H1 (cell line): ENCODE results near the gene ABCB11. TPM values are rescaled to one million over a fixed set of nuclear protein-coding genes. Genes with fewer than 3 reads are reported as not detected.

ENCODE experiments used
- CTCF ChIA-PET: fragments of 300-600 bp; sonication (Branson Sonifier 250); formaldehyde crosslinking; loops from one replicate; lab custom pipeline; 2021; ENCODE audit not compliant: partially characterized antibody; lab: Charles Lee
- POLR2A ChIA-PET: fragments of 300-600 bp; sonication (Branson Sonifier 250); formaldehyde crosslinking; loops from one replicate; lab custom pipeline; 2021; ENCODE audit warnings: inconsistent platforms; ENCODE audit not compliant: partially characterized antibody; lab: Charles Lee
- DNase-seq, 2 experiments: peaks; one replicate each; pipeline versions ENCODE4 v3.0.0 to v3.0.0-alpha.2; 2010 to 2022; ENCODE audit warnings: low spot score in 2 of 2, low read depth in 1 of 2, mixed read lengths in 1 of 2
- FAIRE-seq: peaks from 2 replicates; lab custom pipeline; 2011; peaks lifted over from hg19 to GRCh38; lab: Jason Lieb, UNC
- H2AFZ ChIP-seq: 2 replicates; pipeline ENCODE4 v1.8.1; 2012; ENCODE audit warnings: low read length, inconsistent platforms
- H2AK5ac ChIP-seq: 2 replicates; pipeline ENCODE4 v1.6.1; 2013; ENCODE audit warnings: low read depth, low read length
- H2BK120ac ChIP-seq: replicated peaks from 2 replicates; pipeline ENCODE3; 2013; ENCODE audit warnings: low read depth, low read length, inconsistent platforms
- H2BK12ac ChIP-seq: 2 replicates; pipeline ENCODE4 v1.6.1; 2013; ENCODE audit warnings: low read depth, low read length
- H2BK15ac ChIP-seq: 2 replicates; pipeline ENCODE4 v1.6.1; 2013; ENCODE audit warnings: low read length
- H2BK20ac ChIP-seq: 2 replicates; pipeline ENCODE4 v1.6.1; 2013; ENCODE audit warnings: low read length
- H2BK5ac ChIP-seq: 2 replicates; pipeline ENCODE4 v1.6.1; 2013; ENCODE audit warnings: low read depth, low read length
- H3K14ac ChIP-seq: 2 replicates; pipeline ENCODE4 v1.6.1; 2013; ENCODE audit warnings: inconsistent platforms; ENCODE audit not compliant: insufficient read length
- H3K18ac ChIP-seq: 2 replicates; pipeline ENCODE4 v1.6.1; 2013; ENCODE audit warnings: low read length; ENCODE audit errors: extremely low read depth
- H3K23ac ChIP-seq: 2 replicates; pipeline ENCODE4 v1.6.1; 2013; ENCODE audit warnings: inconsistent platforms; ENCODE audit not compliant: insufficient read length
- H3K23me2 ChIP-seq: 2 replicates; pipeline ENCODE4 v1.6.1; 2013; ENCODE audit warnings: low read depth, low read length
- H3K27ac ChIP-seq: 2 replicates; pipeline ENCODE4 v1.6.1; 2011; ENCODE audit warnings: low read depth, low read length, inconsistent platforms
- H3K27me3 ChIP-seq, 4 experiments: replicated peaks in 1 of 4; 1 replicate in 1 of 4; 2 replicates in 3 of 4; pipeline versions ENCODE4 v1.6.1 to v1.8.1; 2011 to 2013; ENCODE audit warnings: low read length in 3 of 4, mild to moderate bottlenecking in 3 of 4, inconsistent platforms in 2 of 4, mixed read lengths in 2 of 4, moderate library complexity in 1 of 4; ENCODE audit not compliant: control insufficient read depth in 3 of 4, insufficient read depth in 3 of 4; ENCODE audit errors: extremely low read depth in 1 of 4
- H3K36me3 ChIP-seq, 4 experiments: 2 replicates each; pipeline versions ENCODE4 v1.6.1 to v1.8.1; 2011 to 2013; ENCODE audit warnings: mild to moderate bottlenecking in 4 of 4, low read length in 3 of 4, moderate library complexity in 2 of 4, control low read depth in 1 of 4, inconsistent platforms in 1 of 4; ENCODE audit not compliant: insufficient read depth in 4 of 4, control insufficient read depth in 2 of 4
- H3K4ac ChIP-seq: replicated peaks from 2 replicates; pipeline ENCODE3; 2013; ENCODE audit warnings: low read length, low read depth, mixed read lengths, inconsistent platforms; ENCODE audit not compliant: insufficient read length
- H3K4me1 ChIP-seq, 4 experiments: replicated peaks in 1 of 4; 1 replicate in 1 of 4; 2 replicates in 3 of 4; pipeline versions ENCODE4 v1.6.1 to v1.8.1; 2011 to 2013; ENCODE audit warnings: low read length in 3 of 4, inconsistent platforms in 2 of 4, mixed read lengths in 1 of 4; ENCODE audit not compliant: insufficient read depth in 4 of 4, control insufficient read depth in 3 of 4
- H3K4me2 ChIP-seq, 2 experiments: 2 replicates each; pipeline versions ENCODE4 v1.6.1 to v1.8.1; 2011 to 2013; ENCODE audit warnings: low read depth in 2 of 2, low read length in 2 of 2, control low read depth in 1 of 2, inconsistent platforms in 1 of 2, mild to moderate bottlenecking in 1 of 2; ENCODE audit not compliant: insufficient read depth in 1 of 2
- H3K4me3 ChIP-seq, 4 experiments: fragments of 200-600, 300-600 bp in 1 of 4; sonication (generic), shearing (Covaris generic), sonication (Bioruptor Twin) in 1 of 4; 2 replicates each; pipeline versions ENCODE4 v1.5.1 to v1.8.1; 2011 to 2016; ENCODE audit warnings: low read length in 4 of 4, low read depth in 3 of 4, control low read depth in 2 of 4, inconsistent platforms in 2 of 4, mild to moderate bottlenecking in 2 of 4, mixed read lengths in 1 of 4, moderate library complexity in 1 of 4; ENCODE audit not compliant: insufficient read depth in 2 of 4; ENCODE audit errors: extremely low read depth in 1 of 4
- H3K56ac ChIP-seq: replicated peaks from 2 replicates; pipeline ENCODE3; 2013; ENCODE audit warnings: low read depth, mild to moderate bottlenecking, mixed read lengths, low read length, inconsistent platforms; ENCODE audit not compliant: insufficient read length
- H3K79me1 ChIP-seq: 2 replicates; pipeline ENCODE4 v1.6.1; 2013; ENCODE audit warnings: low read depth, low read length, control low read depth
- H3K79me2 ChIP-seq, 2 experiments: 2 replicates each; pipeline versions ENCODE4 v1.6.1 to v1.8.1; 2012 to 2013; ENCODE audit warnings: low read length in 2 of 2, mild to moderate bottlenecking in 2 of 2, inconsistent platforms in 1 of 2; ENCODE audit not compliant: insufficient read depth in 2 of 2, control insufficient read depth in 1 of 2
- H3K9ac ChIP-seq, 4 experiments: replicated peaks in 1 of 4; 1 replicate in 1 of 4; 2 replicates in 3 of 4; pipeline versions ENCODE4 v1.6.1 to v1.8.1; 2011 to 2013; ENCODE audit warnings: low read depth in 3 of 4, low read length in 3 of 4, control low read depth in 2 of 4, mild to moderate bottlenecking in 2 of 4, moderate library complexity in 2 of 4, inconsistent platforms in 1 of 4; ENCODE audit errors: extremely low read depth in 1 of 4
- H3K9me3 ChIP-seq, 2 experiments: 2 replicates each; pipeline versions ENCODE4 v1.6.1 to v1.8.1; 2012 to 2013; ENCODE audit warnings: mild to moderate bottlenecking in 2 of 2, moderate library complexity in 2 of 2, control low read depth in 1 of 2, inconsistent platforms in 1 of 2, low read depth in 1 of 2, low read length in 1 of 2, mixed read lengths in 1 of 2; ENCODE audit not compliant: insufficient read depth in 2 of 2
- H4K20me1 ChIP-seq, 2 experiments: replicated peaks in 1 of 2; 2 replicates each; pipeline versions ENCODE3 to v1.8.1; 2011 to 2013; ENCODE audit warnings: inconsistent platforms in 2 of 2, low read length in 2 of 2, mild to moderate bottlenecking in 1 of 2; ENCODE audit not compliant: insufficient read depth in 2 of 2, control insufficient read depth in 1 of 2
- H4K5ac ChIP-seq: 2 replicates; pipeline ENCODE4 v1.6.1; 2013; ENCODE audit warnings: low read length, low read depth, mixed read lengths, inconsistent platforms; ENCODE audit not compliant: insufficient read length
- H4K8ac ChIP-seq: 2 replicates; pipeline ENCODE4 v1.8.0; 2013; ENCODE audit warnings: mild to moderate bottlenecking, moderate library complexity, low read length, inconsistent platforms; ENCODE audit not compliant: insufficient read depth; ENCODE audit errors: extremely low read depth
- H4K91ac ChIP-seq: replicated peaks from 2 replicates; pipeline ENCODE3; 2013; ENCODE audit warnings: low read length, mixed read lengths, inconsistent platforms; ENCODE audit not compliant: insufficient read length
- BCL11A ChIP-seq, 2 experiments: IDR thresholded peaks; one replicate each; pipeline ENCODE4 v1.6.1; 2011; ENCODE audit warnings: low read depth in 2 of 2, low read length in 2 of 2, mild to moderate bottlenecking in 2 of 2
- EP300 ChIP-seq, 2 experiments: IDR thresholded peaks; 1 replicate in 1 of 2; 2 replicates in 1 of 2; pipeline ENCODE4 v1.6.1; 2011 to 2012; ENCODE audit warnings: low read depth in 2 of 2, low read length in 2 of 2, mild to moderate bottlenecking in 2 of 2, borderline replicate concordance in 1 of 2, inconsistent platforms in 1 of 2, moderate library complexity in 1 of 2
- GTF2F1 ChIP-seq: IDR thresholded peaks from 2 replicates; pipeline ENCODE4 v1.6.1; 2012; ENCODE audit warnings: low read depth, low read length, improper control_type of control experiment, borderline replicate concordance
- PHF8 ChIP-seq: fragments of 200-600 bp; sonication (generic); conservative IDR thresholded peaks from 2 replicates; pipeline ENCODE4 v1.7.1; 2012; ENCODE audit warnings: low read depth, mild to moderate bottlenecking, inconsistent platforms, low read length, moderate library complexity
- POU5F1 ChIP-seq: IDR thresholded peaks from 2 replicates; pipeline ENCODE4 v1.6.1; 2011; ENCODE audit warnings: low read depth, mild to moderate bottlenecking, low read length, moderate library complexity
- RNF2 ChIP-seq: fragments of 200-900, 300-1000 bp; sonication (generic); IDR thresholded peaks from 2 replicates; pipeline ENCODE4 v1.7.1; 2016; ENCODE audit warnings: borderline replicate concordance, low read depth, mild to moderate bottlenecking, antibody characterized with exemption, low read length; ENCODE audit not compliant: poor library complexity, severe bottlenecking; ENCODE audit errors: missing control alignments
- SIX5 ChIP-seq: IDR thresholded peaks from 2 replicates; pipeline ENCODE4 v1.6.1; 2011; ENCODE audit warnings: mild to moderate bottlenecking, low read depth, low read length
- WGBS, 2 experiments: shearing (Covaris generic) in 1 of 2; methylation state at CpG; one replicate each; pipeline versions ENCODE4 v1.1.6 to v1.1.7; 2013 to 2015; ENCODE audit warnings: low lambda C conversion rate in 2 of 2, mixed read lengths in 2 of 2, inconsistent platforms in 1 of 2, low coverage in 1 of 2, missing lambda C conversion rate in 1 of 2; ENCODE audit not compliant: insufficient replicate concordance in 2 of 2, insufficient coverage in 1 of 2, insufficient read length in 1 of 2; ENCODE audit errors: extremely low coverage in 1 of 2, missing lambda C conversion rate in 1 of 2; 5-methylcytosine and 5-hydroxymethylcytosine counted together
- polyA plus RNA-seq, 7 experiments: library from polyadenylated mRNA; depleted of rRNA in 3 of 7; stranded (reverse) in 5 of 7; unstranded in 2 of 7; fragments of >200 nt in 5 of 7; fragments of 200-250 nt in 2 of 7; gene quantifications; 1 replicate in 5 of 7; 2 replicates in 1 of 7; 4 replicates in 1 of 7; pipeline versions ENCODE4 v1.2.1 to v1.2.3, GENCODE V29; 2011 to 2013; ENCODE audit warnings: missing spikeins in 2 of 7, mixed read lengths in 2 of 7
- total RNA-seq: library from RNA; stranded (reverse); fragmentation: NEBNext Ultra II Directional; extraction: Animal tissue kit (Norgen Biotek cat#: 25700); gene quantifications from 2 replicates; pipeline ENCODE4 v1.2.1, GENCODE V29; 2021

The ABCB11 gene
- total and polyA plus RNA-seq, 2 of the 8 experiments (the other 6 are each of a cell fraction or from before 2014, with no cell fraction given) = not detected

- Histone ChIP-seq H3K4me3 (no peak overlapping the region), H3K14ac (no peak overlapping the region), H3K4ac (no peak overlapping the region), H2BK15ac (no peak overlapping the region), H4K91ac (no peak overlapping the region), H3K56ac (no peak overlapping the region), H3K23me2 (no peaks in the 10 kb centered on the region), H3K9me3 (no peaks in the 10 kb centered on the region), H2AK5ac (no peak overlapping the region), H4K5ac (no peak overlapping the region), H3K79me2 (no peaks in the 10 kb centered on the region), H2AFZ (peak overlapping the region; percentile 72), H4K20me1 (no peaks in the 10 kb centered on the region), H3K18ac (no peak overlapping the region), H2BK20ac (no peak overlapping the region), H3K9ac (no peak overlapping the region), H2BK12ac (no peak overlapping the region), H3K36me3 (no peaks in the 10 kb centered on the region), H3K27ac (no peak overlapping the region), H3K4me2 (no peak overlapping the region), H3K27me3 (no peaks in the 10 kb centered on the region), H3K4me1 (no peaks in the 10 kb centered on the region)
- POLR2A ChIA-PET = no interaction called here
- 89% methylated on average over 6 of the region's 6 CpGs; no CpG with 5 or more reads in 1 of the 2 experiments for WGBS, 2 experiments
- CTCF ChIA-PET = no interaction called here
- no peak for DNase-seq
- no peak for FAIRE-seq
- TF ChIP-seq GTF2F1 (no peak), RNF2 (no peak), PHF8 (no peak), SIX5 (no peak), BCL11A (IDR thresholded peaks at IDR 0.05; ENCODE audit: low read depth in 2 of 2, low read length in 2 of 2) (no peak), POU5F1 (no peak), EP300 (IDR thresholded peaks at IDR 0.05; ENCODE audit: borderline replicate concordance in 1 of 2, low read depth in 2 of 2, low read length in 2 of 2) (no peak)
- TF ChIP-seq, all 59 proteins: peak for 0
- Histone ChIP-seq H2BK120ac (no peak overlapping the region), H3K23ac (no peak overlapping the region), H3K79me1 (no peaks in the 10 kb centered on the region), H2BK5ac (no peak overlapping the region), H4K8ac (no peak overlapping the region)
These were observed 55.0 kb downstream of the ABCB11 start for GRCh38 chr2:168976034-168976654.
